ENCODE measurements around the gene PTRH2. TPM values are rescaled to one million over a fixed set of nuclear protein-coding genes. Genes with fewer than 3 reads are reported as not detected.

Gene PTRH2
- total and polyA plus RNA-seq, 2 donors (not counting 3 experiments of a cell fraction or from before 2014, with no cell fraction given) = 40.1 to 46.7 TPM

GRCh38 chr17:59699218-59699617 is 8.0 kb downstream of the PTRH2 start:
- H3K9ac ChIP-seq (replicated peaks; ENCODE audit: extremely low read depth, insufficient read depth, low read length) = no peak overlapping the region
- CTCF ChIA-PET = no interaction called here
- no peaks in the 10 kb centered on the region for H3K9me1 ChIP-seq (replicated peaks; ENCODE audit: control insufficient read depth, extremely low read depth, insufficient read depth, low read length)
- no TSS peak for BruUV-seq (replicated peaks)
- H3K36me3 ChIP-seq (ENCODE audit: control insufficient read depth in 2 of 2, extremely low read depth in 1 of 2, insufficient read depth in 2 of 2, low read length in 2 of 2) = peaks cover 29 to 32% of the 10 kb centered on the region in 2 experiments
- H3K27me3 ChIP-seq (ENCODE audit: control insufficient read depth in 2 of 2, insufficient read depth in 2 of 2, low read length in 2 of 2) = no peaks in the 10 kb centered on the region
- no peaks in the 10 kb centered on the region for H3K4me1 ChIP-seq (ENCODE audit: control insufficient read depth, extremely low read depth, insufficient read depth, low read length)
- peaks cover 10% of the 10 kb centered on the region for H4K20me1 ChIP-seq (replicated peaks; ENCODE audit: control insufficient read depth, extremely low read depth, insufficient read depth, low read length)
- dilution Hi-C loops (cut with MboI; ENCODE audit: extremely low pct_ligation_motif_present, low sequenced_read_pairs) (no loop called here), intact Hi-C loops (cut with micrococcal nuclease) (no loop called here)
- FAIRE-seq (no peak), DNase-seq (ENCODE audit: low read depth, low spot score) (no peak)
- POLR2A ChIA-PET = no interaction called here
- no peak overlapping the region for H3K4me2 ChIP-seq (ENCODE audit: insufficient read depth, low read length)
- peaks cover 98% of the 10 kb centered on the region for H3K79me2 ChIP-seq (ENCODE audit: control insufficient read depth, insufficient read depth, low read length)
- H3K9me3 ChIP-seq (replicated peaks; ENCODE audit: control insufficient read depth, insufficient read depth, low read length) = no peaks in the 10 kb centered on the region
- H3K4me3 ChIP-seq (replicated peaks in 1 of 3; ENCODE audit: insufficient read depth in 1 of 3, low read depth in 1 of 3, low read length in 3 of 3) = no peak overlapping the region
- no peak overlapping the region for H2AFZ ChIP-seq (ENCODE audit: low read depth, low read length)
- no peak overlapping the region for H3K27ac ChIP-seq (ENCODE audit: insufficient read depth, low read depth, low read length)
- TF ChIP-seq MYC (IDR thresholded peaks at IDR 0.05; ENCODE audit: low read depth, low read length) (no peak), POLR2AphosphoS5 (IDR thresholded peaks at IDR 0.05; ENCODE audit: insufficient read depth, low read depth, low read length) (peak; percentile 10)

DNA sequence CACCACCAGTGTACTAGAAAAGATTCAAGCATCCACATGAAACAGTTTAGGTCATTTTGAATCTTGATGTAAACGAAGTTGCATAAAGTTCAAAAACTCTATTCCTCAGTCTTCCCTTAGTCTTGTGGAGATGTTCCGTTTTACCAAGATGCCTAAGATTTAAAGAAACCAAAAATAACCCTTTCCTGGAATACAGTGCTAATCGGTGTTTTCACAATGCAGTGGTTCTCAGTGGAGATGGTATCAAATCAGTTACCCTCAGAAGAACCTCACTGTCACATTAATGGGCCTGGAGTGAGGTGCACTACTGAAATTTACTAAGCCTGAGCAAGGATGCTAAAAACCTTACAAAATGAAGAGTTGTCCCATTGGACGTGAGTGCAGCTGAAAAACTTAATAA is 9.1 kb downstream of the PTRH2 start:
- ChIA-PET POLR2A (no interaction called here), CTCF (no interaction called here)
- intact Hi-C loops (cut with micrococcal nuclease) (no loop called here), dilution Hi-C loops (cut with MboI; ENCODE audit: extremely low pct_ligation_motif_present, low sequenced_read_pairs) (no loop called here)
- Histone ChIP-seq H3K36me3 (ENCODE audit: control insufficient read depth in 2 of 2, extremely low read depth in 1 of 2, insufficient read depth in 2 of 2, low read length in 2 of 2) (peaks cover 33 to 42% of the 10 kb centered on the region in 2 experiments), H3K27me3 (ENCODE audit: control insufficient read depth in 2 of 2, insufficient read depth in 2 of 2, low read length in 2 of 2) (no peaks in the 10 kb centered on the region), H4K20me1 (replicated peaks; ENCODE audit: control insufficient read depth, extremely low read depth, insufficient read depth, low read length) (peaks cover 10% of the 10 kb centered on the region), H3K9me3 (replicated peaks; ENCODE audit: control insufficient read depth, insufficient read depth, low read length) (no peaks in the 10 kb centered on the region), H3K79me2 (ENCODE audit: control insufficient read depth, insufficient read depth, low read length) (peaks cover 93% of the 10 kb centered on the region), H3K27ac (ENCODE audit: insufficient read depth, low read depth, low read length) (no peak overlapping the region), H3K4me3 (replicated peaks in 1 of 3; ENCODE audit: insufficient read depth in 1 of 3, low read depth in 1 of 3, low read length in 3 of 3) (no peak overlapping the region), H3K4me2 (ENCODE audit: insufficient read depth, low read length) (no peak overlapping the region), H3K9ac (replicated peaks; ENCODE audit: extremely low read depth, insufficient read depth, low read length) (no peak overlapping the region), H2AFZ (ENCODE audit: low read depth, low read length) (no peak overlapping the region), H3K9me1 (replicated peaks; ENCODE audit: control insufficient read depth, extremely low read depth, insufficient read depth, low read length) (no peaks in the 10 kb centered on the region), H3K4me1 (ENCODE audit: control insufficient read depth, extremely low read depth, insufficient read depth, low read length) (no peaks in the 10 kb centered on the region)
- no peak for DNase-seq (ENCODE audit: low read depth, low spot score)
- TF ChIP-seq MYC (IDR thresholded peaks at IDR 0.05; ENCODE audit: low read depth, low read length) (no peak), MAX (IDR thresholded peaks at IDR 0.05; ENCODE audit: insufficient read depth, insufficient read length) (no peak), POLR2AphosphoS5 (IDR thresholded peaks at IDR 0.05; ENCODE audit: insufficient read depth, low read depth, low read length) (no peak), POLR2A (IDR thresholded peaks at IDR 0.05; ENCODE audit: low read depth, low read length) (no peak), EZH2 (IDR thresholded peaks at IDR 0.05; ENCODE audit: borderline replicate concordance, low read depth, low read length, severe bottlenecking) (no peak), GATA2 (IDR thresholded peaks at IDR 0.05; ENCODE audit: insufficient read depth, insufficient read length, low read depth, low read length) (no peak), FOS (IDR thresholded peaks at IDR 0.05; ENCODE audit: borderline replicate concordance, insufficient read depth, low read length) (no peak), JUN (IDR thresholded peaks at IDR 0.05; ENCODE audit: borderline replicate concordance, insufficient read depth, insufficient read length, low read depth) (no peak)
- TF ChIP-seq, protein P1, sequence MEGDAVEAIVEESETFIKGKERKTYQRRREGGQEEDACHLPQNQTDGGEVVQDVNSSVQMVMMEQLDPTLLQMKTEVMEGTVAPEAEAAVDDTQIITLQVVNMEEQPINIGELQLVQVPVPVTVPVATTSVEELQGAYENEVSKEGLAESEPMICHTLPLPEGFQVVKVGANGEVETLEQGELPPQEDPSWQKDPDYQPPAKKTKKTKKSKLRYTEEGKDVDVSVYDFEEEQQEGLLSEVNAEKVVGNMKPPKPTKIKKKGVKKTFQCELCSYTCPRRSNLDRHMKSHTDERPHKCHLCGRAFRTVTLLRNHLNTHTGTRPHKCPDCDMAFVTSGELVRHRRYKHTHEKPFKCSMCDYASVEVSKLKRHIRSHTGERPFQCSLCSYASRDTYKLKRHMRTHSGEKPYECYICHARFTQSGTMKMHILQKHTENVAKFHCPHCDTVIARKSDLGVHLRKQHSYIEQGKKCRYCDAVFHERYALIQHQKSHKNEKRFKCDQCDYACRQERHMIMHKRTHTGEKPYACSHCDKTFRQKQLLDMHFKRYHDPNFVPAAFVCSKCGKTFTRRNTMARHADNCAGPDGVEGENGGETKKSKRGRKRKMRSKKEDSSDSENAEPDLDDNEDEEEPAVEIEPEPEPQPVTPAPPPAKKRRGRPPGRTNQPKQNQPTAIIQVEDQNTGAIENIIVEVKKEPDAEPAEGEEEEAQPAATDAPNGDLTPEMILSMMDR (IDR thresholded peaks at IDR 0.05; ENCODE audit: extremely low read depth in 1 of 2, insufficient read depth in 1 of 2, low read depth in 1 of 2, low read length in 2 of 2) = no peak
- no peak for FAIRE-seq
- BruUV-seq (replicated peaks) = no TSS peak

All from endothelial cell of umbilical vein (primary cell).